ENCODE results near the gene TPPP2.
"Not testable (repeated sequence)": the region's sequence is repeated elsewhere in the genome, so short reads cannot be mapped to it uniquely, and the experiment has no call there.

TPPP2 gene

DNA sequence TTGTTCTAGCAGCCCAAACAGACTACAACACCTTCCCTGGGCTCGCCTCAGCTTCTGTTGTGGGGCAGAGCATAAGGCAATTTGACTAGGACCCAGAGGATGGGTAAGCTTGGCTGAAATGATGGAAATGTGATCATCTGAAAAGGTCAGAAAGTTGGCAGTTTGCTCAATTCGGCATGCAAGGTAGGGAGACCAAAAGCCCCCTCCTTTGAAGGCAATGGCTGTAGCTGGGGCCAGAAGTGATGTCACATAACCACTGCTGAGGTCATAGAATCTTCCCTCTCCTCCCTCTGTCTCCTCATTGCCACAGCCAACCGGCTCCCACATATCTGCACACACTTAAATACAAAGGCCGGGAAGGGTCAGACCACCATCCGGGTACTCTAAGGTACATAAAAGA lies at the start of gene TPPP2:
TSS of gene TPPP2 (plus strand) at position 301 of the 400 bp plus-strand sequence. CDS start 365 bp downstream, outside the sequence.
- no peak for DNase-seq

DNA sequence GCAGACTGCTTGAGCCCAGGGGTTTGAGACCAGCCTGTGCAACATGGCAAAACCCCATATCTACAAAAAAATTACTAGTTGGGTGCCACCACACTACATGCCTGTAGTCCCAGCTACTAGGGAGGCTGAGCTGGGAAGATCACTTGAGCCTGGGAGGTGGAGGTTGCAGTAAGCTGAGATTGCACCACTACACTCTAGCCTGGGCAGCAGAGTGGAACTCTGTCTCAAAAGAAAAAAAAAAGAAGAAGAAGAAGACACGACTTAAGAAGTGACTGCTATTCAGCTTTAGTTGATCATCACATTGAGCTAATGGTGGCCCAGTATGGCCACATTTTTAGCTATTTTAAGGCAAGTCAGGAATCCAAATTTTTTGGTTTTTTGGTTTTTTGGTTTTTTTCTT lies 49.1 kb upstream of the TPPP2 start:
- peak in 1 of 3 donors; percentile 23 for DNase-seq

DNA sequence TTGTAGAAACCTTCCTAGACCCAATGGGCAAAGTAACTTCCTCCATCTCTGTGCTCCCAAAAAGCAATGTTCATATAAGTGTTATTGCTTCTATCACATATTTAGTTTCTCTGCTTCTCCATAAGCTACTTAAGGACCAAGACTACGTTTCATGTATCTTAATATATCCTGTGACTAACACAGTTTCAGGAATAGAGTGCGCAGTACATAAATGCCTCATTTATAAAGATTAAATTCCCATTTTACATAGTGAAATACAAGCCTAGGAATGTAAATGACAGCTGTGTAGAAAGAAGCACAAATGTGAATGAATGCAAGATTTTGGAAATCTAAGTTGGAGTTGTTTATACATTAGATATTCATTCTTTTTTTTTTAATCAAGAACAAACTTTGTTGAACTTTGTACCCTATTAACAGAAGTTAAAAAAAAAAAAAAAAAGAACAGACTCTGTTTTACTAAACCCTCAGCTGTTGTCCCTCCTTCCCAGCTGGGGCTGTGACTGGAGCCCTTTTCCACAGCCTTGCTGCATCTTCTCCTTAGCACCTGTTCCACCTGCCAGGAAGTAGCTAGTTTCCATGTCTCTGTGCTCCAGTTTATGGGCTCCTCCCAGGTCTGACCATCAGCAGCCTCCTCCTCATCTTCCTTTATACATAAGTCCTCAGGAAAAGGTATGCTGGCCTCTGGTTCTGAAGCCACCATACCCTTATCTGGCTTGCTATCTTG lies 47.2 kb upstream of the TPPP2 start:
- no peak for DNase-seq

DNA sequence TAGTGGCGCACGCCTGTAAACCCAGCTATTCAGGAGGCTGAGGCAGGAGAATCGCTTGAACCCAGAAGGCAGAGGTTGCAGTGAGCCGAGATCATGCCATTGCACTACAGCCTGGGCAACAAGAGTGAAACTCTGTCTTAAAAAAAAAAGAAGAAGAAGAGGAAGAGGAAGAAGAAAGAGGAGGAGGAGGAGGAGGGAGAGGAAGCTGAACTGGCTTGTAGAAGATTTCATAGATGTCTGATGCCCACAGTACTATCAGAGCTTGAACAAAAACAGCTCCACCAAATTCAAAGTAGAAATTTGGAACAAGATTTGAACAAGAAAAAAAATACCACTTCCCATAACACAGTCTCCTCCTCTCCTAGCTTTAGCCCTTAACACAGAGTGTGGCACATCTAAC lies 44.4 kb upstream of the TPPP2 start:
- DNase-seq = peak; percentile 26 to 40 (median 36)

DNA sequence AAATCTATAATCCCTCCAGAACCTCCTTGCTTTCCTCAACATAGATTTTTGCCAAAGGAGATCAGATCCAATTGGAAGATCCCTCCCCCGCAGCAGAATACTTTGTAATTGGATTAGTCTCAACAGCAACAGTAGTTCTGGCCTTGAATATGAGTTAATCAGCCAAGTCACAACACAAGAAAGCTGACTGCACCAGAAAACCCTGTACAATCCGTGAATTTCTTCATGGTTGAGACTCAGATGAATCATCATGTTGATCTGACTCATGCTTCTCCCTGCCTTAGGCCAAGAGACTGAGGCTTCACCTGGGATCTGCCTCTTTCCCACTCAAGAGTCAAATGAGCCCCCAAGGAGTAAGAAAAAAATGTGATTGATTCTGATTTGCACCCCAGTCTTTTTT lies 43.2 kb upstream of the TPPP2 start:
- peak; percentile 83 to 94 (median 92) for DNase-seq

DNA sequence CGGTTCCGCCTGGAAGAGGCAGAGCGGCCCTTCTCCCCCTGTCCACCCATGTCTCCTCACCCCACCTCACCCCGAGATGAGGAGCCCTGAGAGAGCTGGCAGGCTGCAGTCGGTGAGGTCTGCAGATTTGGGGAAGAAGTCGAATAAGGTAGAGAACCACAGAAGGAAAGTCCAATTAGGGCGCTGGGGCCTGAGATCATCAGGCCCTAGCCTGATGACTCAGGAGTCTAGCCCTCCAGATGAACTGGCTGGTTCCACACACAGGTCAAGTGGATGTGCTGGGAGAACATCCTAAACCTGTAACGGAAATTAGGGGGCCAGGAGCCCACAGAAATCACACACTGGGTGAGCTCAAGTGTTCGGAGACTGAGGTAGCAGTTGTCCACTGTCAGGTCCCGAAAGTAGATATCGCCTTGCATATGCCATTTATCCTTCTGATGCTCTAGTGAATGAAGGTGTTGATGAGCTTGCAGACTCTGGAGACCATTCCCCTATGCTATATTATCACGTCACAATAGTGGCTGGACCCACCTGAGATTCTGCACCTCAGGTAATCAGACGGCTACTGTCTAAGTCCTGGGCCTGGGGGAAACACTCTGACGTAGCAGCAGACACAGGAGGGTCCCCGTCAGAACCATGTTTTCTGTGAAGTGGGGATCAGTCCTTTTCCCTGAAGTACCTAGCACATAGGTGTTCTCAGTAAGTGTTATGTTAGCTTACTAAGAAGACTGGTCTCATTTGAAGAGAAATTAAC lies 41.1 kb upstream of the TPPP2 start:
- DNase-seq = peak in 2 of 3 donors; percentile 54 to 69

DNA sequence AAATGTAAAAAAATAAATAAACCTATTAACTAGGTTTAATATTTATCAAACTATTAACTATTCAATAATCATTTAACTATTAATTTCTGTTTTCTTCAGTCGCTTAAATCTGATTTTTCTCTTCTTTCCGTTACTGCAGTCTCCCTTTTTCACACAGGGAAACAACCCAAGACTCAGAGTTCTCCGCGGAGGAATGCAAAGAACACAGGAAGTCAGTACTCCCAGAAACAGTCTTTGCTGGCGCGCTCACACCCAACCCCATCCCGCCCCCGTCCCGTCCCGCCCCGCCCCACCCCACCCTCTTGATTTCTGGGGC lies 40.6 kb upstream of the TPPP2 start:
- no peak for DNase-seq

DNA sequence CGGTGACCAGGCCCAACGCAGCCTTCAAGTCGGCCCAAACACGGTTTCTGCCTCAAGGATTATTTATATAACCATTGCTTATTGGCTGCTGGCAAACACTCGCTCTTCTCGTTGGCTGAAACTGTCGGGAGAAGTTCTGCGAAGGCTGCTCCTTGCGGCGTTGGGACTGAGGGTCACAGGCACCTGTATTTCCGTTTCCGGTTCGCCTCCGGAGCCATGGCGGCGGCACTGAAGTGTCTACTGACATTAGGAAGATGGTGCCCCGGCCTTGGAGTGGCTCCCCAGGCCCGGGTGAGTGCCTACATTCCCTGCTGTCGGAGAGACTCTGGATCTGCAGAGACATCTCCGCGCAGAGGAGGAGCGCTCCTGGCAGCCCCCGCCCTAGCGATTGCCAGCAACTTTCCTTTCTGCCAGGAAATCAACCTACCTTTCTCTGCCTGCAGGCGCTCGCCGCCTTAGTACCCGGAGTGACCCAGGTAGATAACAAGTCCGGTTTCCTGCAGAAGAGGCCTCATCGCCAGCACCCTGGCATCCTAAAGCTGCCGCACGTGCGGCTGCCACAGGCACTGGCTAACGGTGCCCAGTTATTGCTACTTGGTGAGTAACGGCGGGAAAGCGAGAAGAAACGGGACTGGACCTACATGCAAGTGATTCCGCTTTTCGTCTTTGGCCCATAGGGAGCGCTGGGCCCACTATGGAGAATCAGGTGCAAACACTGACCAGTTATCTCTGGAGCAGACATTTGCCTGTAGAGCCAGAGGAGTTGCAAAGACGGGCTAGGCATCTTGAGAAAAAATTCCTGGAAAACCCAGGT lies 40.0 kb upstream of the TPPP2 start, which contains the start of gene METTL17:
TSS of gene METTL17 (plus strand) at position 194 of the 814 bp plus-strand sequence. CDS start at position 217, 23 bp downstream.
- DNase-seq = peak; percentile 94 to 97 (median 95)

DNA sequence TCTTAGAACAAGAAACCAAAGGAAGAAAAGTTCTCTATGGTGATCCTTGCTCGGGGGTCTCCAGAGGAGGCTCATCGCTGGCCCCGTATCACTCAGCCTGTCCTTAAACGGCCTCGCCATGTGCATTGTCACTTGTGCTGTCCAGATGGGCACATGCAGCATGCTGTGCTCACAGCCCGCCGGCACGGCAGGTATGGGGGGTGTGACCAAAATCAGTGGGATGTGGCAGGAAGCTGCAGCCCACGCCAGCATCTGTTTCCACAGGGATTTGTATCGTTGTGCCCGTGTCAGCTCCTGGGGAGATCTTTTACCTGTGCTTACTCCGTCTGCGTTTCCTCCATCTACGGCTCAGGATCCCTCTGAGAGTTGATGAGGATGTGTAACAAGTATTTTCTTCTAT lies 33.5 kb upstream of the TPPP2 start:
- no peak for DNase-seq

DNA sequence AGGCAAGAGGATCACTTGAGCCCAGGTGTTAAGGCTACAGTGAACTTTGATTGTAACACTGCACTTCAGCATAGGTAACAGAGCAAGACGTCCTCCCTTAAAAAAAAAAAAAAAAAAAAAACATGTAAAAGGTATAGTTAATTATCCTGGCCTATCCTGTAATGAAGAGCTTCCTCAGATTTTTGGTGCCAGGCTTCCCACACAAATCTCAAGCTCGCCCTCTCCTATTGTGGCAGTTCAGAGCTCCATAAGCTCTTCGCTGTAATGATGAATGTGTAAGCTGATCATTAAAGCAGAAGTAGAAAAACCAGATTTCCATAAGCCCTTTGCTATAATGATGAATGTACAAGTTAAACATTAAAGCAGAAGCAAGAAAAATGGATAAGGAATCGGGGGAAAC lies 32.9 kb upstream of the TPPP2 start:
- no peak for DNase-seq

DNA sequence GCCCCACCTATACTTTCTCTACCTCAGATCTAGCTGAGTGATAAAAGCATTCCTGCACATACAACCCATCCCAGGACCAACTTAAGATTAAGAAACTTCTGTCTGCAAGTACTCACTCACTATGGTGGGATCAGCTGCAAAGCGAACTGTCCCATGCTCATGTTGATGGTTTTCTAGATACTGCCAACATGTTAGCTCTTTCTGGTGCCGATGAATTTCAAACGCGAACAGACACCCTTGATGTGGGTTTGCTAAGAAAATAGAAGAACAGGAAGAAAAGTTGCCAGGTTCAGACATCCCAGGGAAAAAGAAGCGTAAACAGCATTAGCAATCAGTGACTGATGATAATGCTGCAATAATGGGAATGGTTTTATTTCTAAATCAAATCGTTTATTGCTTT lies 32.5 kb upstream of the TPPP2 start:
- no peak for DNase-seq

DNA sequence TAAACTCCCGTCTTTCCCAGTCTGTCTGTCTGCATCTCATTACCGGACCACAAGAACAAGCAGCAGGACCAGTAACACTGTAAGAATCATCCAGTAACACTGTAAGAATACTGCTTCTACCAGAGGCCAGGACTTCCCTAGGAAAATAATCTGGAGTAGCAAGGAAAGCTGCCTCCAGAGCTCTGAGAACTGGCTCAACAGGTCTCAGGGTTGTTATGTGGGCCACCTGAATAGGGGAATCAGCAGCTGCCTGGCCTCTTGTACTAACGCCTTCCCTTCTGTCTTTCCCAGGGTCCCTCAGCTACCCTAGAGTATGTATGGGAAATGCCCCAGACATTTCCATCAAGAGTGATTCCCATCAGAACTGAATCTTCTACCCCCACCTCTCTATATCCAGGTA lies 31.9 kb upstream of the TPPP2 start:
- DNase-seq = no peak

DNA sequence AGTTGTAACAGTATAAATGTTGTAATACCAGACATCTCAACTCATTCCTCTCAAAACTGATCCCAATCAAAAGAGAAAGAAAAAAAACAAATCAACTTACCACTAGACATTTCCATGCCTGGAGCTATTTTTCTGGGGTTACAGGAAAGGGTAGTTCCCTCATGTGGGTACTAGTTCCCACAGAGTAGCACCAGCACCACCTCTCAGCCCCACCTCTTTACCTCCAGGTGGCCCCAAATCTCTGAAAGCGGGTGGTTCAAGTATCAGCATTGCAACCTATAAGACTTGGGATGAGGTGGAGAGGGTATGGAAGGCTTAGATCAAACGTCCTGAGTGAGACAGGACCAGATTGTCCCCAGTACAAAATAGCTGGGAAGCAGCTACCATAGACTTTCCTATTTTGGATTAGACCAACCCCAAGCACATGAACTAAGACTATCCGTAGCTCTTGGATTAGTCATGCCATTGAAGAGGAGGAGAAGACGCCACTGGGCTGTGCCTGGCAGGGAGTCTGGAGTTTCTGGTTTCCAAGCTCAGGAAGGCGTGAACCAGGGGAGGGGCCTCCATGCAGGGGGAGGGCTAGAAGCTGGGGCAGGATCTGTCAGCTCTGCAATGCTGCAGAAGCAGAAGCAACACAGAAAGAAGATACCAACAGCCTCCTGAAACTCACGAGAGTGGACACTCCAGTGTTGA lies 31.2 kb upstream of the TPPP2 start, which contains the start of gene SLC39A2:
TSS of gene SLC39A2 (plus strand) at position 620 of the 693 bp plus-strand sequence. CDS start 154 bp downstream, outside the sequence.
- peak; percentile 47 to 66 (median 55) for DNase-seq

DNA sequence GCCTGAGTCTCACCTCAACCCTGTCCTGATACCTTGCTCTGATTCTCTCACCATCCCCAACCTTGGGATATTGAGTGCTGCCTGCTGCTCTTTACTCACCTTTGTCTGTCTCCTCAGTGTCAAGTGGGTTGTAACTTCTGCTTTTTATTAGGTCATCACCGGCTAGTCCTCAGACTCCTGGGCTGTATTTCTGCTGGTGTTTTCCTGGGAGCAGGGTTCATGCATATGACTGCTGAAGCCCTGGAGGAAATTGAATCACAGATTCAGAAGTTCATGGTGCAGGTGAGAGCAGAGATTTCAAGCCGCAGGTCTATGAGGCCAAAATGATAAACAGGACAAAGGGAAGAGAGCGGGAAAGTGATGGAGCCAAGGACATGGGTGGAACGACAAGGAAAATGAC lies 30.4 kb upstream of the TPPP2 start:
- DNase-seq = no peak

DNA sequence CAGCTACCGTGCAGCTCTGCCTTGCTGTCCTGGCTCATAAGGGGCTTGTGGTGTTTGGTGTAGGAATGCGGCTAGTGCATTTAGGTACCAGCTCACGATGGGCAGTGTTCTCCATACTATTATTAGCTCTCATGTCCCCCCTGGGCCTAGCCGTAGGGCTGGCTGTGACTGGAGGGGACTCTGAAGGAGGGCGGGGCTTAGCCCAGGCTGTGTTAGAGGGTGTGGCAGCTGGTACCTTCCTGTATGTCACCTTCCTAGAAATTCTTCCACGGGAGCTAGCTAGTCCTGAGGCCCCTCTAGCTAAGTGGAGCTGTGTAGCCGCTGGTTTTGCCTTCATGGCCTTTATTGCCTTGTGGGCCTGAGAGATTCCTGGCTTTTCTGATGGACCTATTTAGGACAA lies 28.8 kb upstream of the TPPP2 start:
- no peak for DNase-seq

DNA sequence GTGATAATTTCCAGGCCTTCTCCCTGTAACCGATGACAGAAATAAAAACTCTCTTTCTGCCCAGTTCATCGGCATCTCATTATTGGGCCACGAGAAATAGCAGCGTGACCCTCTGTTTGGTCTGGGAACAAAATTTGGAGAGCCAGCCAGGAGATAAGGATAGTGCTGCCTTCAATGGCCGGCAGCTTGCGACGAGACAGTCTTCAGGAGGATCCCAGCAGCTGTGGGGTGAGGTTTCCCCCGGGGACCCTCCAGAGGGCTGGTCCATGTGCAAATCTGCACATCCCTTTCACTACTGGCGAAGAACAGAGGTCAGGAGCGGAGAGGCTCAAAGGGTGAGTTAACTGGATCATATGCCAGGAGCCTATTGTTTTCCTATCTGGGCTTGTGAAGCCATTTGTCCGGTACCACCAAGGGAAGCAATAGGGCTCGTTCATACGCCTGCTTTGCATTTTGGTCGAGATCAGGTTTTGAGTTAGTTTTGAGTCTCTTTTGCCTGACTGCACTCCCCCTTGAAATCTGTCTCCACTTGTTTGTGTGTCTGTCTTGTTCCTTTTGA lies 26.1 kb upstream of the TPPP2 start:
- no peak for DNase-seq

DNA sequence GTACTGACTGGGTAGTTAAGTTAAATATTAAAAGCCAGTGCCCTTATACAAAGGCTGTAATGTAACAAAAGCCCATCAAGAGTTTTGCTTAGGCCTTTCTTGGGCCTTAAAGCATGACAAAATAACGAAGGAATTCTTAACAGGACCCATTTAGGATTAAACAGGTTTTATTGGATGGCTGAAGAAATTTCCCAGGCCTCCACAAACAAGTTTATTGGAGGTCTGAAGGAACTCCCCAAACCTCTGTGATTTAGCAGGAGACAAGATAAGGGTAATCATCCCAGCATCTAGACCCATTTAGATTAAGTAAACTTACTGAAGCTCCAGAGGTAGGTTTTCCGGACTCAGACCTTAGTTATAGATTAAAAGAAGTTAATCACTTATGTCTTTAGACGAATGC lies 20.3 kb upstream of the TPPP2 start:
- DNase-seq = not testable (repeated sequence)

DNA sequence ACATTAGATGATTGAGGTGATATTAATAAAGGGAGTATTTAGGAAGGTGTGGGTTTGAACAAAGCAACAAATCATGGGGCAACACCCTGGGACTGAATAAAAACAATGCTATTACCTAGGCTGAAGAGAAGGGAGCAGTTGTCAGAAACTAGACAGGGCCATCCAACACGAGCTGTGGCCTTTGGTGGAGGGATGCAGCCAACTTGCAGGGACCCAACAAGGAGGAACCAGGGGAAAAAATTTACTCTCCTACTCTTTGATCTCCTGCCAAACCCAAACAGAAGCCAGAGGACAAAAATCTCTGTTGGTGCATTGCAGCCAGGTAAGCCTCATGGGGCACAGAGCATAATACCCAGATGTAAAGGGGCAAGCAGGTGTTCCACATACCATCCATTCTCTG lies 18.9 kb upstream of the TPPP2 start:
- DNase-seq = no peak

DNA sequence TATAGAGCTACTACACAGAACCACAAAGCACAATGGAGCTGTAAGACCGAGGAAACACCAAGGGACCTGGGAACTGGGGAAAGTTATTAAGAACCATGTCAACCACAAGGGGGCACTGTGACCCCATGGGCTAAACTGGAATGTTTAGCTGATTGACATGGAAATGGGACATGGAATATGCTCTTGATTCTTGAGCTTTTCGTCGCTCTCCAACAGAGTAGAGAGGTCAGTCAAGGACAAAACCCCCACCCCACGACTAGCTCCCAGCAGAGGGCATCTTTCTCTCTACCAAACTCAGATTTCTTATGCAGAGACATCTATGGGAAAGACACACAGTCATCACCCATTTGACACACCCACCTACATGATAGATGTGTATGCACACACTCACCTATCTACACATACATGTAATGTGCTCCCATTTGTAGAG lies 15.2 kb upstream of the TPPP2 start:
- DNase-seq = peak; percentile 88 to 94 (median 94)

DNA sequence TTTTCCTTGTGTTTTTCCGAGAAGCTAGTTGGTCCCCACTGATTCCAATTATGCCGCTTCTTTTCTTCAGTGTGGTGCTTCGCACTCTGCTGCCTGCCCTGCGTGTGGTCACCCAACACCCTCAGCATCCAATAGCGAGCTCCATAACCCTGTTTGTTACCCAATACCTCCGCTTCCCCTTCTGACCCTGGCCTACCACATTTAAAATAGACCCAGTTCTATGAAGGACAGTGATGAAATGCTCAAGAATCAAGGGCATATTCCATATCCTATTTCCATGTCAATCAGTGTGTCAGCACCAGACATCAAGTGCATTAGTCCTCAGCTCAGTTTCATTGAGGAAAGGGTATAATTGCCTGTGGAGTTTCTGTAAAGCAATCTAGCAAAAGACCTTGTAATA lies 14.7 kb upstream of the TPPP2 start:
- peak; percentile 40 to 50 (median 45) for DNase-seq

DNA sequence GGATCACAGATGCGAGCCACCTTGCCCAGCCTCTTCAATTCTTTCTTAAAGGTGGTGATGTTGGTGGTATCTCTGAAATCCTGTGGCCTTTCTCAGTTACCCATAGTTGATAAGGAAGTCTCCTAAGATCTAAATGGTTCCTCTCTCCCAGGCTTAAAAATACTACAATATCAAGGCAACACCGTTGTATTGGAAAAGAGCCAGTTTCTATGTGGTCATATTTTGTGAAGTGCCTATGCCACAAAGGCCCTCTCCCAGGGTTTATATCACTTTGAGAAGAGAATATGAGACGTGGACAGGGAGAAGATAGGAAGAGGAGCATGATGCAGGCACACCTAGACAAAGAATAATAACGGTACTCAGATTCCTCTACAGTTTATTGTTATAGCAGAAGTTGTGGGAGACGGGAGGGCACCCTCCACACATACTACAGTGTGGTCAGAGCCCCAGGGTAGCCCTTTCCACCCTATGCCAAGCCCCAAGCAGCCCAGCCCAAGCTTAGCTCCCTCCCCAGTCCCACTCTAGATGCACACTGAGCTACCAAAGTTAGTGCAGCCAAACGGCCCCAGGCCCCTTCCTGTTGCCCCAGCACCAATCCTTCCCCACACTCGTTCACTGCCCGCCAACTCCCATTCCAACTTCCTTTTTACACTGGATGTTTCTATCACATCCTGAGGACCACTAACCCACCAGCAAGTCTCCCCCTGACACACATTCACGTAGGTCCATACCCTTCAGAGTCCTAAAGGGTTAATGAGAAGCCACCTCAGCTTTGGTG lies 13.4 kb upstream of the TPPP2 start:
- DNase-seq = no peak

All from suppressor macrophage treated with lipopolysaccharide for 1 hour (primary cell).